ENCODE measurements around the gene MRTFB. TPM values are rescaled to one million over a fixed set of nuclear protein-coding genes. Genes with fewer than 3 reads are reported as not detected.
A peak's percentile ranks its signal among the peaks of the same experiment; 100 is the strongest.

MRTFB gene
- total RNA-seq, 1 experiment from 2014 or later, result 29.5 TPM

- intact Hi-C loops (cut with micrococcal nuclease; ENCODE audit: unreplicated experiment), result loop anchor here (1.0 kb wide), 1 partner anchor 36 kb away; no protein-coding TSS in a partner anchor
- Histone ChIP-seq H3K9me3 (peaks cover 8% of the 10 kb centered on the region; the same call in 1 of the 2 replicates), H3K4me3 (ENCODE audit: low read depth, low read length) (peak overlapping the region; percentile 88), H3K27me3 (replicated peaks; ENCODE audit: control insufficient read depth, insufficient read depth, low read length) (no peaks in the 10 kb centered on the region), H3K36me3 (ENCODE audit: control insufficient read depth, insufficient read depth, low read length) (no peaks in the 10 kb centered on the region), H3K4me1 (peaks cover 7% of the 10 kb centered on the region)
- Mint-ChIP-seq H3K36me3 (ENCODE audit: insufficient read depth, unreplicated experiment) (peaks cover 15% of the 10 kb centered on the region), H3K4me3 (ENCODE audit: unreplicated experiment) (peak overlapping the region; percentile 81), H3K9me3 (ENCODE audit: unreplicated experiment) (peaks cover 11% of the 10 kb centered on the region), H3K27me3 (ENCODE audit: insufficient read depth, unreplicated experiment) (no peaks in the 10 kb centered on the region), H3K27ac (ENCODE audit: unreplicated experiment) (peak overlapping the region; percentile 69), H3K4me1 (ENCODE audit: low read depth, unreplicated experiment) (peaks cover 7% of the 10 kb centered on the region)
- CTCF ChIA-PET, result interaction anchor here (0.9 to 2.4 kb wide), 6 partner anchors 10 to 365 kb away, joined by 3 to 17 read pairs (median 3); partner anchors contain the start of gene ERCC4
- DNase-seq, result peak in 1 of 2 experiments; percentile 66
- BruUV-seq (replicated peaks), result no TSS peak
- POLR2A ChIA-PET, result no interaction called here
- peak in 1 of 2 experiments; percentile 35 for TF ChIP-seq CTCF (IDR thresholded peaks at IDR 0.05; ENCODE audit: insufficient read depth in 1 of 2, low read depth in 1 of 2, low read length in 1 of 2, severe bottlenecking in 1 of 2, unreplicated experiment in 1 of 2)
Observed at GRCh38 chr16:14284930-14285512, 213.9 kb downstream of the MRTFB start.

- peaks cover 8% of the 10 kb centered on the region; the same call in 1 of the 2 replicates for H3K9me3 ChIP-seq
- ChIA-PET POLR2A (no interaction called here), CTCF (interaction anchor here (0.9 to 2.4 kb wide), 6 partner anchors 9 to 366 kb away, joined by 3 to 17 read pairs (median 3); partner anchors contain the start of gene ERCC4)
- Mint-ChIP-seq H3K27ac (ENCODE audit: unreplicated experiment) (peak overlapping the region; percentile 69), H3K9me3 (ENCODE audit: unreplicated experiment) (peaks cover 11% of the 10 kb centered on the region), H3K36me3 (ENCODE audit: insufficient read depth, unreplicated experiment) (peaks cover 15% of the 10 kb centered on the region), H3K27me3 (ENCODE audit: insufficient read depth, unreplicated experiment) (no peaks in the 10 kb centered on the region), H3K4me3 (ENCODE audit: unreplicated experiment) (peak overlapping the region; percentile 81), H3K4me1 (ENCODE audit: low read depth, unreplicated experiment) (peaks cover 7% of the 10 kb centered on the region)
- intact Hi-C loops (cut with micrococcal nuclease; ENCODE audit: unreplicated experiment), result loop anchor here (1.0 kb wide), 1 partner anchor 36 kb away; no protein-coding TSS in a partner anchor
- peaks cover 7% of the 10 kb centered on the region for H3K4me1 ChIP-seq
- peak overlapping the region; percentile 88 for H3K4me3 ChIP-seq (ENCODE audit: low read depth, low read length)
- DNase-seq, result peak; percentile 91 to 94
- no peaks in the 10 kb centered on the region for H3K27me3 ChIP-seq (replicated peaks; ENCODE audit: control insufficient read depth, insufficient read depth, low read length)
- TF ChIP-seq CTCF (IDR thresholded peaks at IDR 0.05; ENCODE audit: insufficient read depth in 1 of 2, low read depth in 1 of 2, low read length in 1 of 2, severe bottlenecking in 1 of 2, unreplicated experiment in 1 of 2), result no peak
- H3K36me3 ChIP-seq (ENCODE audit: control insufficient read depth, insufficient read depth, low read length), result no peaks in the 10 kb centered on the region
- TSS peak; percentile 100 for BruUV-seq (replicated peaks)
Observed at GRCh38 chr16:14285513-14286367, 214.6 kb downstream of the MRTFB start.
